Gastrocnemius medialis (tissue), 4 donors: ENCODE data around the gene ANKRD33B. TPM values are rescaled to one million over a fixed set of nuclear protein-coding genes. Genes with fewer than 3 reads are reported as not detected.
A peak's percentile ranks its signal among the peaks of the same experiment; 100 is the strongest.
"Not testable (repeated sequence)": the region's sequence is repeated elsewhere in the genome, so short reads cannot be mapped to it uniquely, and the experiment has no call there.

Experiments used
- ATAC-seq, 2 donors: fragments of 150-250 bp; one replicate each; pipeline ENCODE4 v1.9.1; 2016
- DNase-seq, 2 donors: peaks; one replicate each; pipeline ENCODE4 v3.0.0-alpha.2; 2019
- H3K27ac ChIP-seq, 4 donors: fragments of 200-600 bp; sonication (generic); 1 replicate in 1 of 4; 2 replicates in 3 of 4; pipeline ENCODE4 v1.5.1; 2016 to 2018; ENCODE audit warnings: mild to moderate bottlenecking in 2 of 4, moderate library complexity in 1 of 4
- H3K27me3 ChIP-seq, 3 donors: fragments of 200-600 bp; sonication (generic) in 2 of 3; 1 replicate in 1 of 3; 2 replicates in 2 of 3; pipeline versions ENCODE4 v1.5.1 to v1.6.0; 2016 to 2019; ENCODE audit warnings: mild to moderate bottlenecking in 1 of 3, moderate library complexity in 1 of 3
- H3K36me3 ChIP-seq, 2 donors: fragments of 200-600 bp; sonication (generic) in 1 of 2; one replicate each; pipeline ENCODE4 v1.5.1; 2017 to 2018
- H3K4me1 ChIP-seq, 2 donors: fragments of 200-600 bp; sonication (generic) in 1 of 2; one replicate each; pipeline ENCODE4 v1.5.1; 2016 to 2017; ENCODE audit warnings: mild to moderate bottlenecking in 2 of 2
- H3K4me3 ChIP-seq, 4 donors: fragments of 200-600 bp; sonication (generic) in 3 of 4; 1 replicate in 1 of 4; 2 replicates in 3 of 4; pipeline ENCODE4 v1.5.1; 2016 to 2019; ENCODE audit warnings: mild to moderate bottlenecking in 2 of 4
- H3K9me3 ChIP-seq, 3 donors: fragments of 200-600 bp; sonication (generic) in 2 of 3; 1 replicate in 1 of 3; 2 replicates in 2 of 3; pipeline ENCODE4 v1.5.1; 2016 to 2019
- POLR2A ChIP-seq, 2 donors: fragments of 450-650 bp; IDR thresholded peaks; one replicate each; pipeline ENCODE4 v1.6.1; 2017; ENCODE audit warnings: antibody characterized with exemption in 2 of 2, mild to moderate bottlenecking in 2 of 2, moderate library complexity in 2 of 2
- in situ Hi-C, 4 donors: fragments of 200-750 bp; cut with MboI; loops; one replicate each; pipeline versions ENCODE4 v1.15.0 to v1.8.0; 2017; ENCODE audit warnings: low sequenced_read_pairs in 4 of 4
- intact Hi-C: fragments of 100-400 bp; cut with DNase I; formaldehyde crosslinking; loops from one replicate; pipeline ENCODE4 v1.15.1; 2023; ENCODE audit warnings: low total_unique reads
- total RNA-seq, 4 donors: library from RNA; depleted of rRNA; stranded (reverse); fragments of >200 nt; gene quantifications; one replicate each; pipeline versions ENCODE4 v1.1.0 to v1.2.3, GENCODE V29; 2016
- TF ChIP-seq, protein P1 (sequence below), 5 experiments: fragments of 450-650 bp in 3 of 5; fragments of 200-600 bp in 2 of 5; sonication (generic) in 2 of 5; IDR thresholded peaks in 4 of 5; conservative IDR thresholded peaks in 1 of 5; 1 replicate in 4 of 5; 2 replicates in 1 of 5; pipeline ENCODE4 v1.5.1; 2016 to 2019; ENCODE audit warnings: antibody characterized with exemption in 5 of 5, mild to moderate bottlenecking in 3 of 5, moderate library complexity in 3 of 5

The ANKRD33B gene
- total RNA-seq, 4 donors from 2014 or later = 2.2 to 38.9 (median 15.1) TPM

DNA sequence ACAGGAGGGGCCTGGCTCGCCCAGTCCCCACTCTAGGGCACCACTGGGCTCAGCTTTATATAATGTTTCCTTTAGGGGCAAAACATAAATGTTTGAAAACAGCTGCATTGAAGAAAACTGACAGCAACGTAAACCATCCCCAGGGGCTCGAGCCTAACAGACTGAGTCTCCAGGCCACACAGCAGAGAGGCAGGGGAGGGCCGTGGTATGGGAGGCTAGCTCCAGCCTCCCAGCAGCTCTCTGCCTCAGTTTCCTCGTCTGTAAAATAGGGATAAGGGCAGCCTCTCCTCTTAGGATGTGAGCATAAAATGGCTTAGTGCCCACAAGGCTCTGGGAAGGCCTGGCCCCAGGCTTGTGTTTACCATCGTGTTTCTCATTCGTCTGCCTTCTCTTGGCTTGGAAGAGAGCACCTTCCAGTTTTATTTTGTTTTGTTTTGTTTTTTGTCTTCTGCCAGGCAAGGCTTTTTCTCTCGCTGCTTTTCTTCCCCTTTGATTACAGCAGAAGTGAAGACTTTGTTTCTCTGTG lies 2.7 kb downstream of the ANKRD33B start:
- peak overlapping the region; percentile 31 to 72 (median 69) for H3K27ac ChIP-seq
- H3K4me3 ChIP-seq = peak overlapping the region in 3 of 4 donors; percentile 1 to 79 (median 61)
- H3K9me3 ChIP-seq = no peaks in the 10 kb centered on the region
- DNase-seq = no peak
- no peak for ATAC-seq
- TF ChIP-seq, protein P1, sequence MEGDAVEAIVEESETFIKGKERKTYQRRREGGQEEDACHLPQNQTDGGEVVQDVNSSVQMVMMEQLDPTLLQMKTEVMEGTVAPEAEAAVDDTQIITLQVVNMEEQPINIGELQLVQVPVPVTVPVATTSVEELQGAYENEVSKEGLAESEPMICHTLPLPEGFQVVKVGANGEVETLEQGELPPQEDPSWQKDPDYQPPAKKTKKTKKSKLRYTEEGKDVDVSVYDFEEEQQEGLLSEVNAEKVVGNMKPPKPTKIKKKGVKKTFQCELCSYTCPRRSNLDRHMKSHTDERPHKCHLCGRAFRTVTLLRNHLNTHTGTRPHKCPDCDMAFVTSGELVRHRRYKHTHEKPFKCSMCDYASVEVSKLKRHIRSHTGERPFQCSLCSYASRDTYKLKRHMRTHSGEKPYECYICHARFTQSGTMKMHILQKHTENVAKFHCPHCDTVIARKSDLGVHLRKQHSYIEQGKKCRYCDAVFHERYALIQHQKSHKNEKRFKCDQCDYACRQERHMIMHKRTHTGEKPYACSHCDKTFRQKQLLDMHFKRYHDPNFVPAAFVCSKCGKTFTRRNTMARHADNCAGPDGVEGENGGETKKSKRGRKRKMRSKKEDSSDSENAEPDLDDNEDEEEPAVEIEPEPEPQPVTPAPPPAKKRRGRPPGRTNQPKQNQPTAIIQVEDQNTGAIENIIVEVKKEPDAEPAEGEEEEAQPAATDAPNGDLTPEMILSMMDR (IDR thresholded peaks at IDR 0.05 in 4 of 5, conservative IDR thresholded peaks at IDR 0.05 in 1 of 5) = no peak
- no peak for TF ChIP-seq POLR2A (IDR thresholded peaks at IDR 0.05)
- H3K36me3 ChIP-seq = no peaks in the 10 kb centered on the region
- intact Hi-C loops (no loop called here), in situ Hi-C loops (no loop called here)
- peaks cover 9 to 17% (median 15%) of the 10 kb centered on the region in 3 donors for H3K27me3 ChIP-seq
- peaks cover 0 to 31% of the 10 kb centered on the region in 2 donors for H3K4me1 ChIP-seq

GRCh38 chr5:10567121-10567591 lies 3.3 kb downstream of the ANKRD33B start:
- no peaks in the 10 kb centered on the region for H3K36me3 ChIP-seq
- DNase-seq = no peak
- ATAC-seq = no peak
- in situ Hi-C loops = no loop called here
- no peak overlapping the region for H3K4me3 ChIP-seq
- H3K9me3 ChIP-seq = no peaks in the 10 kb centered on the region
- peak overlapping the region; percentile 31 to 72 (median 69) for H3K27ac ChIP-seq
- peaks cover 0 to 31% of the 10 kb centered on the region in 2 donors for H3K4me1 ChIP-seq
- intact Hi-C loops = no loop called here
- TF ChIP-seq POLR2A (IDR thresholded peaks at IDR 0.05) = no peak
- H3K27me3 ChIP-seq = peaks cover 9 to 17% (median 13%) of the 10 kb centered on the region in 3 donors

GRCh38 chr5:10567781-10568321 lies 4.0 kb downstream of the ANKRD33B start:
- DNase-seq (no peak), ATAC-seq (no peak)
- H3K4me1 ChIP-seq = peaks cover 0 to 31% of the 10 kb centered on the region in 2 donors
- in situ Hi-C loops (no loop called here), intact Hi-C loops (no loop called here)
- TF ChIP-seq, protein P1 (IDR thresholded peaks at IDR 0.05 in 4 of 5, conservative IDR thresholded peaks at IDR 0.05 in 1 of 5) = no peak
- TF ChIP-seq POLR2A (IDR thresholded peaks at IDR 0.05) = no peak
- no peak overlapping the region for H3K4me3 ChIP-seq
- H3K36me3 ChIP-seq = no peaks in the 10 kb centered on the region
- peaks cover 9 to 16% (median 9%) of the 10 kb centered on the region in 3 donors for H3K27me3 ChIP-seq
- H3K27ac ChIP-seq = no peak overlapping the region
- no peaks in the 10 kb centered on the region for H3K9me3 ChIP-seq

DNA sequence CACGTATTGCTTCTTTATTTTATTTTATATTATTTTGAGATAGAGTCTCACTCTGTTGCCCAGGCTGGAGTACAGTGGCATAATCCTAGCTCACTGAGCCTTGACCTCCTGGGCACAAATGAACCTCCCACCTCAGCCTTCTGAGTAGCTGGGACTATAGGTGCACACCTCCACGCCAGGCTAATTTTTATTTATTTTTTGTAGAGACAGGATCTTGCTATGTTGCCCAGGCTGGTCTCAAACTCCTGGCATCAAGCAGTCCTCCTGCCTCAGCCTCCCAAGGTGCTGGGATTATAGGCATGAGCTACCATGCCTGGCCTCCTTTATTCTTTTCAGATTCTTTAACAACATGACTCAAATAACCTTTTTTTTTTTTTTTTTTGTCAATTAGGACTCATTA lies 6.7 kb downstream of the ANKRD33B start:
- ATAC-seq, H3K9me3 ChIP-seq, in situ Hi-C loops, DNase-seq, H3K36me3 ChIP-seq, H3K4me3 ChIP-seq, intact Hi-C loops, H3K27me3 ChIP-seq, H3K27ac ChIP-seq: not testable (repeated sequence)
- peaks cover 1 to 25% of the 10 kb centered on the region in 2 donors for H3K4me1 ChIP-seq

- intact Hi-C loops = no loop called here
- in situ Hi-C loops = no loop called here
- Histone ChIP-seq H3K4me1 (peaks cover 20 to 30% of the 10 kb centered on the region in 2 donors), H3K4me3 (no peak overlapping the region), H3K27ac (no peak overlapping the region), H3K36me3 (no peaks in the 10 kb centered on the region), H3K27me3 (no peaks in the 10 kb centered on the region), H3K9me3 (no peaks in the 10 kb centered on the region)
- no peak for TF ChIP-seq POLR2A (IDR thresholded peaks at IDR 0.05)
- TF ChIP-seq, protein P1 (IDR thresholded peaks at IDR 0.05 in 4 of 5, conservative IDR thresholded peaks at IDR 0.05 in 1 of 5) = no peak
- no peak for DNase-seq
- no peak for ATAC-seq
Measured at GRCh38 chr5:10572451-10572850, 8.6 kb downstream of the ANKRD33B start.
